ENCODE results near the gene SRGAP3.

- TF ChIP-seq EZH2 (IDR thresholded peaks at IDR 0.05; ENCODE audit: low read length, missing control alignments) (no peak), CTCF (conservative IDR thresholded peaks at IDR 0.05 in 1 of 2, IDR thresholded peaks at IDR 0.05 in 1 of 2; ENCODE audit: low read depth in 1 of 2, low read length in 2 of 2) (no peak)
Observed at GRCh38 chr3:9247361-9247940, 2.0 kb downstream of the SRGAP3 start.
